Calu3 (cell line): ENCODE measurements around the gene DUSP16. TPM values are rescaled to one million over a fixed set of nuclear protein-coding genes. Genes with fewer than 3 reads are reported as not detected.

Experiments
- BruUV-seq: library from RNA; stranded (reverse); fragments of 400-500 nt; replicated peaks from 2 replicates; lab custom pipeline; 2021; lab: Mats Ljungman, UMichigan
- CTCF ChIA-PET: fragments of 300-600 bp; sonication (Branson Sonifier 250); formaldehyde crosslinking; loops from one replicate; lab custom pipeline; 2022; ENCODE audit warnings: antibody characterized with exemption; lab: Charles Lee
- DNase-seq: peaks from one replicate; pipeline ENCODE4 v3.0.0; 2022
- H3K27ac Mint-ChIP-seq: one replicate; pipeline ENCODE4 v1.8.0; 2022; ENCODE audit warnings: mixed read lengths; ENCODE audit not compliant: unreplicated experiment
- H3K27me3 Mint-ChIP-seq: one replicate; pipeline ENCODE4 v1.8.0; 2022; ENCODE audit warnings: mixed read lengths; ENCODE audit not compliant: unreplicated experiment
- H3K36me3 Mint-ChIP-seq: one replicate; pipeline ENCODE4 v1.8.0; 2022; ENCODE audit warnings: mild to moderate bottlenecking, moderate library complexity, mixed read lengths; ENCODE audit not compliant: insufficient read depth, unreplicated experiment
- H3K4me1 Mint-ChIP-seq: one replicate; pipeline ENCODE4 v1.8.0; 2022; ENCODE audit warnings: mild to moderate bottlenecking, low read depth, mixed read lengths; ENCODE audit not compliant: unreplicated experiment
- H3K4me3 Mint-ChIP-seq: one replicate; pipeline ENCODE4 v1.8.0; 2022; ENCODE audit warnings: mild to moderate bottlenecking, low read depth, moderate library complexity, mixed read lengths; ENCODE audit not compliant: unreplicated experiment
- H3K9me3 Mint-ChIP-seq: one replicate; pipeline ENCODE4 v1.8.0; 2022; ENCODE audit warnings: low read depth, mixed read lengths; ENCODE audit not compliant: unreplicated experiment
- intact Hi-C: fragments of 100-400 bp; cut with micrococcal nuclease; formaldehyde crosslinking; loops from one replicate; pipeline ENCODE4 v1.10.0; 2022; ENCODE audit not compliant: unreplicated experiment
- total RNA-seq: library from RNA; stranded (reverse); gene quantifications from 2 replicates; pipeline ENCODE4 v1.2.3, GENCODE V29; 2022
- TF ChIP-seq, protein P1 (sequence below): fragments of 200-600 bp; IDR thresholded peaks from one replicate; pipeline ENCODE4 v1.8.0; 2022; ENCODE audit warnings: antibody characterized with exemption; ENCODE audit not compliant: unreplicated experiment

Gene DUSP16
- total RNA-seq, 1 experiment from 2014 or later: 25.8 TPM

DNA sequence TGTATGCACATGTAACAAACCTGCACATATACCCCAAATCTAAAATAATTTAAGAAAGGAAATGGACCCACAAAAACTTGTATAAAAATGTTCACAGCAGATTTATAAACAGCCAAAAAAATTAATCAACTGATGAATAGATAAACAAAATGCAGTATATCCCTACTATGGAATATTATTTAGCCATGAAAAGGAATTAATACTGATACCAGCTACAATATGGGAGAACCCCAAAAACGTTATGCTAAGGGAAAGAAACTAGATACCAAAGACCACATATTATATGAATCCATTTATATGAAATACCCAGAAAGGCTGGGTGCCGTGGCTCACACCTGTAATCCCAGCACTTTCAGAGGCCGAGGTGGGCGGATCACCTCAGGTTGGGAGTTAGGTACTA, 20.9 kb downstream of the DUSP16 start:
- H3K4me1 Mint-ChIP-seq: peaks cover 8% of the 10 kb centered on the region
- H3K36me3 Mint-ChIP-seq: no peaks in the 10 kb centered on the region
- no peaks in the 10 kb centered on the region for H3K9me3 Mint-ChIP-seq
- intact Hi-C loops: no loop called here
- no TSS peak for BruUV-seq
- CTCF ChIA-PET: interaction anchor here (0.5 kb wide), 1 partner anchor 96 kb away, joined by 3 read pairs; no protein-coding TSS in a partner anchor
- H3K27me3 Mint-ChIP-seq: no peaks in the 10 kb centered on the region
- DNase-seq: no peak
- TF ChIP-seq, protein P1, sequence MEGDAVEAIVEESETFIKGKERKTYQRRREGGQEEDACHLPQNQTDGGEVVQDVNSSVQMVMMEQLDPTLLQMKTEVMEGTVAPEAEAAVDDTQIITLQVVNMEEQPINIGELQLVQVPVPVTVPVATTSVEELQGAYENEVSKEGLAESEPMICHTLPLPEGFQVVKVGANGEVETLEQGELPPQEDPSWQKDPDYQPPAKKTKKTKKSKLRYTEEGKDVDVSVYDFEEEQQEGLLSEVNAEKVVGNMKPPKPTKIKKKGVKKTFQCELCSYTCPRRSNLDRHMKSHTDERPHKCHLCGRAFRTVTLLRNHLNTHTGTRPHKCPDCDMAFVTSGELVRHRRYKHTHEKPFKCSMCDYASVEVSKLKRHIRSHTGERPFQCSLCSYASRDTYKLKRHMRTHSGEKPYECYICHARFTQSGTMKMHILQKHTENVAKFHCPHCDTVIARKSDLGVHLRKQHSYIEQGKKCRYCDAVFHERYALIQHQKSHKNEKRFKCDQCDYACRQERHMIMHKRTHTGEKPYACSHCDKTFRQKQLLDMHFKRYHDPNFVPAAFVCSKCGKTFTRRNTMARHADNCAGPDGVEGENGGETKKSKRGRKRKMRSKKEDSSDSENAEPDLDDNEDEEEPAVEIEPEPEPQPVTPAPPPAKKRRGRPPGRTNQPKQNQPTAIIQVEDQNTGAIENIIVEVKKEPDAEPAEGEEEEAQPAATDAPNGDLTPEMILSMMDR: no peak
- no peak overlapping the region for H3K4me3 Mint-ChIP-seq
- no peak overlapping the region for H3K27ac Mint-ChIP-seq

DNA sequence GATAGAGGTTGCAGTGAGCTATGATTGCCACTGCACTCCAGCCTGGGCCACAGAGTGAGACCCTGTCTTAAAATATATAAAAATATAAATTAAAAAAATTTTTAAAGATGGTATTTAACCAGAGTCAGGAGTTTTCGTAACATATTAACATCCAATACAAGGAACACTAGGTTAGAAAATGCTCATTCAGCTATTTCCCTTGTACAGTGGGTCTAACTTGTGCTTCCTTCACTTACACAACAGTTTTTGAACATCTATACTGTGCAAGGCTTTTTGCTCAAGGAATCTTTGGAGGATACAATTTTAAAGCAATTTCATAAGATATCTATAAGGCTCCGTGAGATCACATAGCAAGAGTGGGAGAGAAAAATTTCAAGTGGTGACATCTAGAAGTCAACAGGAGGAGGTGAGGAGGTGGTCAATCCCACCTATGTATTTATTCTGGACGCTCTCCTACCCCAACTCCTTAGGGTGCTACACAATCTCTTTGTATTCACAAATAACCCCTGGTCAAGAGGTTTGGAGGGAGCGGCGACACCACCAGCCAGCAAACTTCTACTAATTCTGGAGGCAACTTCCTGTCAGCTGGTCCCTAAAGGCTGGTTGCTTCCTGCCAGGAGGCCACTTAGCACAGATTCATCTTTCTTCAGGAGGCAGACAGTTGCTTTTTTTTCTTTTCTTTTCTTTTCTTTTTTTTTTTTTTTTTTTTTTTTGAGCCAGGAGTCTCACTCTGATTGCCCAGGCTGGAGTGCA, 22.2 kb downstream of the DUSP16 start:
- DNase-seq: no peak
- Mint-ChIP-seq H3K9me3 (no peaks in the 10 kb centered on the region), H3K36me3 (no peaks in the 10 kb centered on the region), H3K4me1 (peaks cover 8% of the 10 kb centered on the region), H3K27me3 (no peaks in the 10 kb centered on the region), H3K4me3 (no peak overlapping the region), H3K27ac (peak overlapping the region; percentile 42)
- intact Hi-C loops: no loop called here
- no TSS peak for BruUV-seq
- TF ChIP-seq, protein P1: no peak
- CTCF ChIA-PET: interaction anchor here (0.6 to 0.7 kb wide), 2 partner anchors 26 to 62 kb away, joined by 3 read pairs; no protein-coding TSS in a partner anchor

DNA sequence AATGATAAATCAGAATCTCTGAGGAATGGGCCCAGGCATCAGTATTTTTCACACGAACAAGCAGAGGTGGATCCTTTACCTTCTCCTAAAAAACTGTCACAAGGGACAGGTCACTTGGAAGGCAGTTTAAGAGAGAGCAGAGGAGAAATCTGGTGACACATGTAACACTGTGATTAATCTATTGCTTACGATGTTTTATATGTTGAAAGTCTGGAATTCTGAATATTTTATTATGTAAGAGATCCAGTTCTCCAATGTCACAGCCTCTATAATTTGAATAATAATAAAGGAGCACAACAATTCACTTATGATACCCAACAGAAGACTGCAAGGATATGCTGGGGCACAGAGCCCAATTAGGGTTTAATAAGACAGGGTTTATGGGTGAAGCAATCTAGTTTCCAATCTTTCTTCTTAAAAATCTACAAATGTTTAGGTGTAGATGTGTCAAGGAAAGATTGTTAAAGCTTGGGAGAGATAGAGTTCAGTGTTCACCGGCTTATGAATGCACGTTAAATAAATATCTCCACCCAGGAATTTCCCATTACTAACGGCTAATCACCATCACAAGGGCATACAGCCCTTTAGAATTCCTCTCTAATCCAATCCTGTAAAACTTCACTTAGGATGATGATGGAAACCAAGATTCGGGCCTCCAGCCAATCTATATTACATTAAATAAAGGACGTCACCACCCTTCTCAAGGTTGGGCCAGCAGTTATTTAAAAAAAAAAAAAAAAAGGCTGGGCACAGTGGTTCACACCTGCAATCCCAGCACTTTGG, 23.4 kb downstream of the DUSP16 start:
- intact Hi-C loops: no loop called here
- Mint-ChIP-seq H3K4me1 (peaks cover 10% of the 10 kb centered on the region), H3K27ac (no peak overlapping the region), H3K36me3 (no peaks in the 10 kb centered on the region), H3K4me3 (no peak overlapping the region), H3K27me3 (no peaks in the 10 kb centered on the region), H3K9me3 (no peaks in the 10 kb centered on the region)
- TF ChIP-seq, protein P1: no peak
- BruUV-seq: TSS peak; percentile 43
- CTCF ChIA-PET: no interaction called here
- no peak for DNase-seq

DNA sequence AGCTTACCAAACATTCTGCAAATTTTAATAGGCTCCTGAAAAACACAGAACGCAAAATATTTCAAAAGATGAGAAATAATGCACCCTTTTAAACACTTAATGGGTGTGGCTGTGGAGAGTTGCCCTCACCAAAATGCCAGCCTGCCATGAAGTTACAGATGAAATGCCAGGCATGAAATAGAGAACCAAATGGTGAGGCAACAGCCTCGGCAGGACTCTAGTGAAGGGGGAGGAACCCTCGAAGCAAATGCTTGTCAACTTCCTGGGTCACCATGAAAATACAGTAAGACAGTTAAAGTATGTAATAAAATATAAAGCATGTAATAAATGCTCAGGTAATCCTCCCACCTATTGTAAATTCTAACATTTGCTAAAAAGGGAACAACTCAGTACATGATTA, 24.1 kb downstream of the DUSP16 start:
- no TSS peak for BruUV-seq
- no peak overlapping the region for H3K4me3 Mint-ChIP-seq
- CTCF ChIA-PET: no interaction called here

More for the DNA sequence above, 24.1 kb downstream of the DUSP16 start:
- Mint-ChIP-seq H3K36me3 (no peaks in the 10 kb centered on the region), H3K4me1 (peaks cover 17% of the 10 kb centered on the region), H3K27ac (no peak overlapping the region), H3K9me3 (no peaks in the 10 kb centered on the region), H3K27me3 (no peaks in the 10 kb centered on the region)
- intact Hi-C loops: no loop called here
- DNase-seq: no peak
- TF ChIP-seq, protein P1: no peak
